GM18868 (cell line): ENCODE results near the gene VTA1.

ENCODE experiments used
- ATAC-seq: cut with Tn5 transposase; IDR thresholded peaks from one replicate; pipeline ENCODE4 v1.9.1; 2021; ENCODE audit warnings: mild to moderate bottlenecking, moderate library complexity; ENCODE audit not compliant: unreplicated experiment

Gene VTA1

GRCh38 chr6:142262231-142262630, 115.2 kb downstream of the VTA1 start:
- ATAC-seq, result no peak

- ATAC-seq, result no peak
These were observed 118.4 kb downstream of the VTA1 start for GRCh38 chr6:142265476-142265875.

- no peak for ATAC-seq
These were observed 119.0 kb downstream of the VTA1 start for GRCh38 chr6:142266060-142266459.

- no peak for ATAC-seq
These were observed 124.4 kb downstream of the VTA1 start for GRCh38 chr6:142271476-142271875.
